ENCODE measurements around the gene C14orf119.

The C14orf119 gene

GRCh38 chr14:23079716-23080115, 15.6 kb upstream of the C14orf119 start:
- 0 out of 2 replicates have a peak, but pooled peaks cover 3% of the 10 kb centered on the region for H3K79me2 ChIP-seq (ENCODE audit: control insufficient read depth, low read length)
- H3K36me3 ChIP-seq (ENCODE audit: control insufficient read depth, low read length) = peaks cover 97% of the 10 kb centered on the region
- no peak overlapping the region for H3K4me3 ChIP-seq (ENCODE audit: low read length)
- no peak overlapping the region for H3K4me2 ChIP-seq (ENCODE audit: low read length)
- H3K4me1 ChIP-seq (ENCODE audit: control insufficient read depth, low read length) = no peaks in the 10 kb centered on the region
- peaks cover 20% of the 10 kb centered on the region for H3F3A ChIP-seq (ENCODE audit: control insufficient read depth, insufficient read depth)
- no peaks in the 10 kb centered on the region for H3K27me3 ChIP-seq (ENCODE audit: control insufficient read depth, low read length)
- H3K9me3 ChIP-seq (ENCODE audit: control insufficient read depth, insufficient read depth, low read length) = no peaks in the 10 kb centered on the region
- H3K9me2 ChIP-seq (replicated peaks; ENCODE audit: control insufficient read depth, low read length) = no peaks in the 10 kb centered on the region
- no peak for TF ChIP-seq EZH2phosphoT487 (IDR thresholded peaks at IDR 0.05; ENCODE audit: borderline replicate concordance, low read length)
- TF ChIP-seq CTCF (IDR thresholded peaks at IDR 0.05; ENCODE audit: low read depth, low read length, poor library complexity, severe bottlenecking) = no peak
- H3K27ac ChIP-seq (ENCODE audit: low read depth, low read length) = no peak overlapping the region
- no peaks in the 10 kb centered on the region for H4K20me1 ChIP-seq (ENCODE audit: control insufficient read depth, insufficient read depth, low read depth, low read length)

- Histone ChIP-seq H3K27ac (ENCODE audit: low read depth, low read length) (no peak overlapping the region), H3K4me2 (ENCODE audit: low read length) (no peak overlapping the region), H3K79me2 (ENCODE audit: control insufficient read depth, low read length) (0 out of 2 replicates have a peak, but pooled peaks cover 3% of the 10 kb centered on the region), H3K4me1 (ENCODE audit: control insufficient read depth, low read length) (no peaks in the 10 kb centered on the region), H3K9me2 (replicated peaks; ENCODE audit: control insufficient read depth, low read length) (no peaks in the 10 kb centered on the region), H4K20me1 (ENCODE audit: control insufficient read depth, insufficient read depth, low read depth, low read length) (no peaks in the 10 kb centered on the region), H3K4me3 (ENCODE audit: low read length) (no peak overlapping the region), H3K9me3 (ENCODE audit: control insufficient read depth, insufficient read depth, low read length) (no peaks in the 10 kb centered on the region), H3K36me3 (ENCODE audit: control insufficient read depth, low read length) (peaks cover 97% of the 10 kb centered on the region), H3K27me3 (ENCODE audit: control insufficient read depth, low read length) (no peaks in the 10 kb centered on the region), H3F3A (ENCODE audit: control insufficient read depth, insufficient read depth) (peaks cover 20% of the 10 kb centered on the region)
- TF ChIP-seq CTCF (IDR thresholded peaks at IDR 0.05; ENCODE audit: low read depth, low read length, poor library complexity, severe bottlenecking) (no peak), EZH2phosphoT487 (IDR thresholded peaks at IDR 0.05; ENCODE audit: borderline replicate concordance, low read length) (no peak)
Measured at GRCh38 chr14:23080474-23080873, 14.8 kb upstream of the C14orf119 start.

- H3K4me2 ChIP-seq (ENCODE audit: low read length) = no peak overlapping the region
- TF ChIP-seq CTCF (IDR thresholded peaks at IDR 0.05; ENCODE audit: low read depth, low read length, poor library complexity, severe bottlenecking) (no peak), EZH2phosphoT487 (IDR thresholded peaks at IDR 0.05; ENCODE audit: borderline replicate concordance, low read length) (no peak)
- H3K36me3 ChIP-seq (ENCODE audit: control insufficient read depth, low read length) = peaks cover 96% of the 10 kb centered on the region
- no peaks in the 10 kb centered on the region for H3K4me1 ChIP-seq (ENCODE audit: control insufficient read depth, low read length)
- no peaks in the 10 kb centered on the region for H3K9me2 ChIP-seq (replicated peaks; ENCODE audit: control insufficient read depth, low read length)
- no peak overlapping the region for H3K27ac ChIP-seq (ENCODE audit: low read depth, low read length)
- no peak overlapping the region for H3K4me3 ChIP-seq (ENCODE audit: low read length)
- H3K9me3 ChIP-seq (ENCODE audit: control insufficient read depth, insufficient read depth, low read length) = no peaks in the 10 kb centered on the region
- peaks cover 9% of the 10 kb centered on the region; the same call in 1 of the 2 replicates for H3K79me2 ChIP-seq (ENCODE audit: control insufficient read depth, low read length)
- no peaks in the 10 kb centered on the region for H3K27me3 ChIP-seq (ENCODE audit: control insufficient read depth, low read length)
- H3F3A ChIP-seq (ENCODE audit: control insufficient read depth, insufficient read depth) = 0 out of 2 replicates have a peak, but pooled peaks cover 3% of the 10 kb centered on the region
- H4K20me1 ChIP-seq (ENCODE audit: control insufficient read depth, insufficient read depth, low read depth, low read length) = no peaks in the 10 kb centered on the region
Measured at GRCh38 chr14:23085458-23085857, 9.8 kb upstream of the C14orf119 start.
